ENCODE measurements around the gene PDE1C.
"Not testable (repeated sequence)": the region's sequence is repeated elsewhere in the genome, so short reads cannot be mapped to it uniquely, and the experiment has no call there.

Gene PDE1C

GRCh38 chr7:32093415-32094408 is 23.5 kb upstream of the PDE1C start:
- Histone ChIP-seq H3K36me3 (ENCODE audit: control insufficient read depth, insufficient read depth, low read length, severe bottlenecking) (no peaks in the 10 kb centered on the region), H3K27me3 (replicated peaks; ENCODE audit: control insufficient read depth, insufficient read depth, low read length) (no peaks in the 10 kb centered on the region), H3K4me3 (ENCODE audit: low read length) (no peak overlapping the region), H3K4me1 (ENCODE audit: control insufficient read depth, insufficient read depth, low read length) (peaks cover 28% of the 10 kb centered on the region), H3K9ac (ENCODE audit: low read length) (peak overlapping the region; percentile 3), H3K9me3 (ENCODE audit: control insufficient read depth, low read length) (no peaks in the 10 kb centered on the region)
- peak; percentile 97 for DNase-seq (ENCODE audit: low read depth)

GRCh38 chr7:32092346-32092745 is 22.1 kb upstream of the PDE1C start:
- DNase-seq (ENCODE audit: low read depth): peak; percentile 62
- no peaks in the 10 kb centered on the region for H3K27me3 ChIP-seq (replicated peaks; ENCODE audit: control insufficient read depth, insufficient read depth, low read length)
- no peaks in the 10 kb centered on the region for H3K9me3 ChIP-seq (ENCODE audit: control insufficient read depth, low read length)
- H3K9ac ChIP-seq (ENCODE audit: low read length): peak overlapping the region; percentile 72
- peaks cover 28% of the 10 kb centered on the region for H3K4me1 ChIP-seq (ENCODE audit: control insufficient read depth, insufficient read depth, low read length)
- H3K4me3 ChIP-seq (ENCODE audit: low read length): peak overlapping the region; percentile 69
- no peaks in the 10 kb centered on the region for H3K36me3 ChIP-seq (ENCODE audit: control insufficient read depth, insufficient read depth, low read length, severe bottlenecking)

- Histone ChIP-seq H3K36me3 (ENCODE audit: control insufficient read depth, insufficient read depth, low read length, severe bottlenecking) (no peaks in the 10 kb centered on the region), H3K9me3 (ENCODE audit: control insufficient read depth, low read length) (no peaks in the 10 kb centered on the region), H3K9ac (ENCODE audit: low read length) (peak overlapping the region; percentile 72), H3K27me3 (replicated peaks; ENCODE audit: control insufficient read depth, insufficient read depth, low read length) (no peaks in the 10 kb centered on the region), H3K4me1 (ENCODE audit: control insufficient read depth, insufficient read depth, low read length) (peaks cover 28% of the 10 kb centered on the region), H3K4me3 (ENCODE audit: low read length) (peak overlapping the region; percentile 69)
- DNase-seq (ENCODE audit: low read depth): peak; percentile 25
Observed at GRCh38 chr7:32091608-32092210, 21.5 kb upstream of the PDE1C start.

GRCh38 chr7:32089678-32090077 is 19.5 kb upstream of the PDE1C start:
- DNase-seq (ENCODE audit: low read depth): no peak

GRCh38 chr7:32089256-32089655 is 19.0 kb upstream of the PDE1C start:
- Histone ChIP-seq H3K4me1 (ENCODE audit: control insufficient read depth, insufficient read depth, low read length) (peaks cover 24% of the 10 kb centered on the region), H3K36me3 (ENCODE audit: control insufficient read depth, insufficient read depth, low read length, severe bottlenecking) (no peaks in the 10 kb centered on the region)
- DNase-seq (ENCODE audit: low read depth): no peak

More at GRCh38 chr7:32089678-32090077, 19.5 kb upstream of the PDE1C start:
- no peak overlapping the region for H3K4me3 ChIP-seq (ENCODE audit: low read length)
- H3K27me3 ChIP-seq (replicated peaks; ENCODE audit: control insufficient read depth, insufficient read depth, low read length): no peaks in the 10 kb centered on the region
- no peaks in the 10 kb centered on the region for H3K36me3 ChIP-seq (ENCODE audit: control insufficient read depth, insufficient read depth, low read length, severe bottlenecking)
- no peak overlapping the region for H3K9ac ChIP-seq (ENCODE audit: low read length)
- H3K4me1 ChIP-seq (ENCODE audit: control insufficient read depth, insufficient read depth, low read length): peaks cover 28% of the 10 kb centered on the region
- no peaks in the 10 kb centered on the region for H3K9me3 ChIP-seq (ENCODE audit: control insufficient read depth, low read length)

GRCh38 chr7:32088451-32088881 is 18.3 kb upstream of the PDE1C start:
- no peak overlapping the region for H3K9ac ChIP-seq (ENCODE audit: low read length)
- no peak overlapping the region for H3K4me3 ChIP-seq (ENCODE audit: low read length)
- no peaks in the 10 kb centered on the region for H3K9me3 ChIP-seq (ENCODE audit: control insufficient read depth, low read length)
- peaks cover 17% of the 10 kb centered on the region for H3K4me1 ChIP-seq (ENCODE audit: control insufficient read depth, insufficient read depth, low read length)
- no peaks in the 10 kb centered on the region for H3K27me3 ChIP-seq (replicated peaks; ENCODE audit: control insufficient read depth, insufficient read depth, low read length)
- no peaks in the 10 kb centered on the region for H3K36me3 ChIP-seq (ENCODE audit: control insufficient read depth, insufficient read depth, low read length, severe bottlenecking)
- no peak for DNase-seq (ENCODE audit: low read depth)

More at GRCh38 chr7:32089256-32089655, 19.0 kb upstream of the PDE1C start:
- Histone ChIP-seq H3K4me3 (ENCODE audit: low read length) (no peak overlapping the region), H3K27me3 (replicated peaks; ENCODE audit: control insufficient read depth, insufficient read depth, low read length) (no peaks in the 10 kb centered on the region), H3K9me3 (ENCODE audit: control insufficient read depth, low read length) (no peaks in the 10 kb centered on the region), H3K9ac (ENCODE audit: low read length) (no peak overlapping the region)

- no peaks in the 10 kb centered on the region for H3K36me3 ChIP-seq (ENCODE audit: control insufficient read depth, insufficient read depth, low read length, severe bottlenecking)
- H3K4me3 ChIP-seq (ENCODE audit: low read length): no peak overlapping the region
- no peak overlapping the region for H3K9ac ChIP-seq (ENCODE audit: low read length)
- H3K4me1 ChIP-seq (ENCODE audit: control insufficient read depth, insufficient read depth, low read length): no peaks in the 10 kb centered on the region
- H3K9me3 ChIP-seq (ENCODE audit: control insufficient read depth, low read length): peaks cover 3% of the 10 kb centered on the region
- H3K27me3 ChIP-seq (replicated peaks; ENCODE audit: control insufficient read depth, insufficient read depth, low read length): no peaks in the 10 kb centered on the region
- no peak for DNase-seq (ENCODE audit: low read depth)
Observed at GRCh38 chr7:32079510-32079909, 9.3 kb upstream of the PDE1C start.

GRCh38 chr7:32078824-32079223 is 8.6 kb upstream of the PDE1C start:
- Histone ChIP-seq H3K27me3 (replicated peaks; ENCODE audit: control insufficient read depth, insufficient read depth, low read length) (no peaks in the 10 kb centered on the region), H3K36me3 (ENCODE audit: control insufficient read depth, insufficient read depth, low read length, severe bottlenecking) (no peaks in the 10 kb centered on the region), H3K9ac (ENCODE audit: low read length) (no peak overlapping the region), H3K9me3 (ENCODE audit: control insufficient read depth, low read length) (peaks cover 3% of the 10 kb centered on the region), H3K4me3 (ENCODE audit: low read length) (no peak overlapping the region), H3K4me1 (ENCODE audit: control insufficient read depth, insufficient read depth, low read length) (no peaks in the 10 kb centered on the region)
- no peak for DNase-seq (ENCODE audit: low read depth)

GRCh38 chr7:32077806-32078205 is 7.6 kb upstream of the PDE1C start:
- no peak overlapping the region for H3K9ac ChIP-seq (ENCODE audit: low read length)
- H3K36me3 ChIP-seq (ENCODE audit: control insufficient read depth, insufficient read depth, low read length, severe bottlenecking): no peaks in the 10 kb centered on the region
- H3K9me3 ChIP-seq (ENCODE audit: control insufficient read depth, low read length): peaks cover 3% of the 10 kb centered on the region
- no peak for DNase-seq (ENCODE audit: low read depth)
- no peak overlapping the region for H3K4me3 ChIP-seq (ENCODE audit: low read length)
- H3K4me1 ChIP-seq (ENCODE audit: control insufficient read depth, insufficient read depth, low read length): peaks cover 3% of the 10 kb centered on the region
- H3K27me3 ChIP-seq (replicated peaks; ENCODE audit: control insufficient read depth, insufficient read depth, low read length): no peaks in the 10 kb centered on the region

GRCh38 chr7:32076802-32077201 is 6.6 kb upstream of the PDE1C start:
- DNase-seq (ENCODE audit: low read depth); H3K4me3 ChIP-seq (ENCODE audit: low read length); H3K9ac ChIP-seq (ENCODE audit: low read length); H3K27me3 ChIP-seq (replicated peaks; ENCODE audit: control insufficient read depth, insufficient read depth, low read length); H3K36me3 ChIP-seq (ENCODE audit: control insufficient read depth, insufficient read depth, low read length, severe bottlenecking); H3K9me3 ChIP-seq (ENCODE audit: control insufficient read depth, low read length): not testable (repeated sequence)
- H3K4me1 ChIP-seq (ENCODE audit: control insufficient read depth, insufficient read depth, low read length): peaks cover 13% of the 10 kb centered on the region

GRCh38 chr7:32075612-32076011 is 5.4 kb upstream of the PDE1C start:
- H3K4me3 ChIP-seq (ENCODE audit: low read length): no peak overlapping the region
- DNase-seq (ENCODE audit: low read depth): no peak
- peaks cover 3% of the 10 kb centered on the region for H3K9me3 ChIP-seq (ENCODE audit: control insufficient read depth, low read length)
- no peaks in the 10 kb centered on the region for H3K27me3 ChIP-seq (replicated peaks; ENCODE audit: control insufficient read depth, insufficient read depth, low read length)
- H3K4me1 ChIP-seq (ENCODE audit: control insufficient read depth, insufficient read depth, low read length): peaks cover 17% of the 10 kb centered on the region
- H3K9ac ChIP-seq (ENCODE audit: low read length): no peak overlapping the region
- H3K36me3 ChIP-seq (ENCODE audit: control insufficient read depth, insufficient read depth, low read length, severe bottlenecking): no peaks in the 10 kb centered on the region

Measured in adipocyte (in vitro differentiated cells).